Kidney (tissue), 14 donors: ENCODE results near the gene MATN4. TPM values are rescaled to one million over a fixed set of nuclear protein-coding genes. Genes with fewer than 3 reads are reported as not detected.

Experiments
- DNase-seq, 5 donors: peaks; one replicate each; pipeline ENCODE4 v3.0.0-alpha.2; 2013 to 2020
- FAIRE-seq: peaks from 2 replicates; lab custom pipeline; 2012; peaks lifted over from hg19 to GRCh38; lab: Jason Lieb, UNC
- H3K27ac ChIP-seq, 2 donors: one replicate each; pipeline ENCODE4 v1.7.0; 2013; ENCODE audit warnings: low read depth in 2 of 2, low read length in 2 of 2, inconsistent platforms in 1 of 2
- H3K27me3 ChIP-seq: one replicate; pipeline ENCODE4 v1.7.1; 2013; ENCODE audit warnings: low read length, inconsistent platforms; ENCODE audit not compliant: control insufficient read depth, insufficient read depth
- H3K36me3 ChIP-seq, 3 donors: one replicate each; pipeline versions ENCODE4 v1.7.0 to v1.7.1; 2013; ENCODE audit warnings: low read length in 3 of 3, control low read depth in 1 of 3, inconsistent platforms in 1 of 3; ENCODE audit not compliant: insufficient read depth in 3 of 3, control insufficient read depth in 2 of 3
- H3K4me1 ChIP-seq, 3 donors: one replicate each; pipeline versions ENCODE4 v1.7.0 to v1.7.1; 2013; ENCODE audit warnings: low read length in 3 of 3, inconsistent platforms in 1 of 3, low read depth in 1 of 3; ENCODE audit not compliant: control insufficient read depth in 2 of 3, insufficient read depth in 2 of 3
- H3K4me3 ChIP-seq, 3 donors: one replicate each; pipeline versions ENCODE4 v1.7.0 to v1.8.1; 2013; ENCODE audit warnings: low read length in 3 of 3, control low read depth in 1 of 3, inconsistent platforms in 1 of 3
- H3K9ac ChIP-seq, 3 donors: one replicate each; pipeline versions ENCODE4 v1.7.0 to v1.7.1; 2013; ENCODE audit warnings: low read length in 3 of 3, control low read depth in 1 of 3, inconsistent platforms in 1 of 3
- H3K9me3 ChIP-seq, 3 donors: one replicate each; pipeline versions ENCODE4 v1.7.0 to v1.7.1; 2013; ENCODE audit warnings: low read length in 3 of 3, control low read depth in 1 of 3, inconsistent platforms in 1 of 3; ENCODE audit not compliant: control insufficient read depth in 2 of 3, insufficient read depth in 1 of 3
- CTCF ChIP-seq: IDR thresholded peaks from 3 replicates; pipeline ENCODE4 v1.5.1; 2012; ENCODE audit warnings: mild to moderate bottlenecking, moderate library complexity, borderline replicate concordance; ENCODE audit not compliant: insufficient read depth; ENCODE audit errors: extremely low read depth
- intact Hi-C: fragments of 100-400 bp; cut with DNase I; formaldehyde crosslinking; loops from one replicate; pipeline ENCODE4 v1.11.1; 2022
- polyA plus RNA-seq: library from polyadenylated mRNA; stranded (reverse); fragments of 350-450 nt; fragmentation: Illumina TruSeq; extraction: RNeasy Lipid Tissue Mini Kit (QIAGEN cat#74804); gene quantifications from one replicate; pipeline ENCODE4 v1.2.3, GENCODE V29; 2014; ENCODE audit warnings: low read depth, low replicate concordance; ENCODE audit not compliant: insufficient read depth
- total RNA-seq: library from RNA; stranded (reverse); fragmentation: NEBNext Ultra II Directional; extraction: Animal tissue kit (Norgen Biotek cat#: 25700); gene quantifications from one replicate; pipeline ENCODE4 v1.2.1, GENCODE V29; 2021
- donor health status: control.
- donor health status: control.
- donor health status: control.
- donor health status: control.
- donor health status: control.
- donor health status: DM: yes; HTN: yes; CAD: no.
- donor health status: Normal renal cell carcinoma (clear cell type).

The MATN4 gene
- total and polyA plus RNA-seq, 2 donors from 2014 or later = 0.19 TPM

- Histone ChIP-seq H3K4me1 (no peaks in the 10 kb centered on the region), H3K27ac (no peak overlapping the region), H3K9ac (no peak overlapping the region), H3K4me3 (peak overlapping the region in 1 of 3 donors; percentile 51), H3K36me3 (no peaks in the 10 kb centered on the region), H3K27me3 (no peaks in the 10 kb centered on the region), H3K9me3 (no peaks in the 10 kb centered on the region)
- FAIRE-seq = no peak
- peak; percentile 89 to 92 (median 90) for DNase-seq
- peak; percentile 75 for TF ChIP-seq CTCF
- intact Hi-C loops = no loop called here
Measured at GRCh38 chr20:45293041-45294002, 14.8 kb downstream of the MATN4 start.

GRCh38 chr20:45292343-45292742, 15.8 kb downstream of the MATN4 start:
- H3K27ac ChIP-seq = no peak overlapping the region
- no peaks in the 10 kb centered on the region for H3K36me3 ChIP-seq
- H3K4me3 ChIP-seq = no peak overlapping the region
- H3K9me3 ChIP-seq = no peaks in the 10 kb centered on the region
- DNase-seq (no peak), FAIRE-seq (no peak)
- no peaks in the 10 kb centered on the region for H3K27me3 ChIP-seq
- intact Hi-C loops = no loop called here
- no peak overlapping the region for H3K9ac ChIP-seq
- no peak for TF ChIP-seq CTCF
- H3K4me1 ChIP-seq = no peaks in the 10 kb centered on the region

GRCh38 chr20:45291526-45291925, 16.6 kb downstream of the MATN4 start:
- no peak for TF ChIP-seq CTCF
- Histone ChIP-seq H3K27ac (no peak overlapping the region), H3K36me3 (no peaks in the 10 kb centered on the region), H3K9me3 (no peaks in the 10 kb centered on the region), H3K4me3 (no peak overlapping the region), H3K9ac (no peak overlapping the region), H3K4me1 (no peaks in the 10 kb centered on the region), H3K27me3 (no peaks in the 10 kb centered on the region)
- DNase-seq = no peak
- intact Hi-C loops = no loop called here
- no peak for FAIRE-seq
